ENCODE data around the gene SNAPC1.

GRCh38 chr14:61730756-61731373 lies 31.4 kb upstream of the SNAPC1 start:
- peak in 2 of 3 donors; percentile 35 to 63 for TF ChIP-seq CTCF (IDR thresholded peaks at IDR 0.05)
- TF ChIP-seq POLR2A (IDR thresholded peaks at IDR 0.05): no peak

All from breast epithelium (tissue), 3 donors.